ENCODE results near the gene RASGEF1C. TPM values are rescaled to one million over a fixed set of nuclear protein-coding genes. Genes with fewer than 3 reads are reported as not detected.

The RASGEF1C gene
- total RNA-seq, 4 donors from 2014 or later, result 0.58 to 4.0 (median 2.1) TPM

DNA sequence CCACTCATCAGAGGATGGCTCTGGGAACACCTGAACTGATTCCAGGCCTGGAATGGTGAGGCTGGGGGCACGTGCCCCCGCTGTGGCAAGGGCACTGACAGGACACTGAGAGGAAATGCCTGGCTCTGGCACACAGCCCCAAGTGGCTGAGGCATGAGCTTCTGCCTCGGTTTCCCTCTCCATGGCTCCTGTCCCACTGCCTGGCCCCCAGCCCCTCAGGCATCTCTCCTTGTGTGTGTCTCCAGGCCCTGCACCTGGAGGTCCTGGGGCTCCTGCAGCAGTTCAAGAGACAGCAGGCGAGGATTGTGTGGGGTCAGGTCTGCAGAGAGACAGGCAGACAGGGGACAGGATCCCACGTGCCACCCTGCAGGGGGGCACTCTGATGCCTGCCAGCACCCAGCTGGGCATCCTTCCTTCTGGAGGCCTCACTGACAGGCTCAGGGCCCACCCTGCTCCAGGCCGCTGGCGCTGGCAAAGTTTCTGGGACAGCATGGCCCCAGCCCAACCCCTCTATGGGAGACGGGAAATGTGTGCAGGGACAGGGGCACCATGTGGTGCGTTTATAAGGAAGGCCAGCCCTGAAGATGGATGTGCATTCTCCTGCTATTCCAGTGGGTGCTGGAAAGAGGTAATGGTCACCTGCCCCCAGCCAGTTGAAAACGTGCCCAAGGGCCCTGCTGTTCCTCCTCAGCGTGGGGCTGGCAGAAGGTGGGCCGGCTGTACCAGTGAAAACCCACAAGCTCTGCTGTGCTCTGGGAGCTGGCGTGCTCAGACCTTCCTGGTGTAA is 66.0 kb downstream of the RASGEF1C start:
- no peak overlapping the region for H3K27ac ChIP-seq
- TF ChIP-seq, protein P1, sequence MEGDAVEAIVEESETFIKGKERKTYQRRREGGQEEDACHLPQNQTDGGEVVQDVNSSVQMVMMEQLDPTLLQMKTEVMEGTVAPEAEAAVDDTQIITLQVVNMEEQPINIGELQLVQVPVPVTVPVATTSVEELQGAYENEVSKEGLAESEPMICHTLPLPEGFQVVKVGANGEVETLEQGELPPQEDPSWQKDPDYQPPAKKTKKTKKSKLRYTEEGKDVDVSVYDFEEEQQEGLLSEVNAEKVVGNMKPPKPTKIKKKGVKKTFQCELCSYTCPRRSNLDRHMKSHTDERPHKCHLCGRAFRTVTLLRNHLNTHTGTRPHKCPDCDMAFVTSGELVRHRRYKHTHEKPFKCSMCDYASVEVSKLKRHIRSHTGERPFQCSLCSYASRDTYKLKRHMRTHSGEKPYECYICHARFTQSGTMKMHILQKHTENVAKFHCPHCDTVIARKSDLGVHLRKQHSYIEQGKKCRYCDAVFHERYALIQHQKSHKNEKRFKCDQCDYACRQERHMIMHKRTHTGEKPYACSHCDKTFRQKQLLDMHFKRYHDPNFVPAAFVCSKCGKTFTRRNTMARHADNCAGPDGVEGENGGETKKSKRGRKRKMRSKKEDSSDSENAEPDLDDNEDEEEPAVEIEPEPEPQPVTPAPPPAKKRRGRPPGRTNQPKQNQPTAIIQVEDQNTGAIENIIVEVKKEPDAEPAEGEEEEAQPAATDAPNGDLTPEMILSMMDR (IDR thresholded peaks at IDR 0.05), result no peak
- no peak for TF ChIP-seq POLR2A (IDR thresholded peaks at IDR 0.05)
- WGBS, 2 donors, result 77 to 83% methylated on average over 11 to 12 of the region's 13 CpGs
- no peaks in the 10 kb centered on the region for H3K36me3 ChIP-seq
- no peak for DNase-seq
- no peaks in the 10 kb centered on the region for H3K27me3 ChIP-seq
- H3K4me3 ChIP-seq (replicated peaks in 1 of 3), result no peak overlapping the region
- H3K4me1 ChIP-seq, result no peaks in the 10 kb centered on the region
- intact Hi-C loops (cut with DNase I), result no loop called here
- no peaks in the 10 kb centered on the region for H3K9me3 ChIP-seq

DNA sequence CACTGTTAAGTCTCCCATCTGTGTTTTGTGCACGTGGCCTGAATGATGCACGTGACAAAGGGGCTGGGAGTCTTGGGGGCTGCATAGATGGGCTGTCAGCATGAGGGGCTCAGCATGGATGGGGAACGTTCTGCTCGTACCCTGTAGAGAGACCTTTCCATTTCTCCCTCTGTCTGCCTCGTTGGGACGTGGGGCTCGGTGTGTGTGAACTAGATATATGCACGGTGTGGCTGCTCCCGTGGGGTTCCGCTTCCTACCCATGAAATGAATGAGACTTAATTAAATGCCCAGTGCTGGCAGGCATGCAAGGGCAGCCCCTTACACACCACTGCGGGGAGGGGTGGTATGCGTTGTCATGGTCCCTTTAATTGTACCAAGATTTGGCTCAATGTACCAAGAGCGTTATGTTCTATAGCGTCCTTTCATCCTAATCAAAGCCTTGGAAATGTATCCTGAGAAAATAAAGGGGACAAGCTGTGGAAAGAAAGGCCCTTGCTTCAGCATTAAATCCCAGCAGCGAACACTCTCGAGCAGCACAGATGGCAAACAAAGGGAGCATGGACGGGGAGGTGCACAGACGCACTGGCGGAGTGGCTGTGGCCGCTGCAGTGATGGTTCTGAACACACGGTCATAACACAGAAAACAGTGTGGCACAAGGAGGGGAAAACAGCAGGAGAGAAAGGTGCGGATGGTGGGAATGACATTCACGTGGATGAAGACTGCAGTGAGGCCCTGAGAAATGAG is 66.8 kb downstream of the RASGEF1C start:
- DNase-seq, result no peak
- no peaks in the 10 kb centered on the region for H3K27me3 ChIP-seq
- WGBS, 2 donors, result 82 to 83% methylated on average over 23 of the region's 23 CpGs
- H3K27ac ChIP-seq, result no peak overlapping the region
- no peaks in the 10 kb centered on the region for H3K4me1 ChIP-seq
- TF ChIP-seq, protein P1 (IDR thresholded peaks at IDR 0.05), result no peak
- TF ChIP-seq POLR2A (IDR thresholded peaks at IDR 0.05), result no peak
- no peaks in the 10 kb centered on the region for H3K9me3 ChIP-seq
- H3K36me3 ChIP-seq, result no peaks in the 10 kb centered on the region
- intact Hi-C loops (cut with DNase I), result no loop called here
- no peak overlapping the region for H3K4me3 ChIP-seq (replicated peaks in 1 of 3)

DNA sequence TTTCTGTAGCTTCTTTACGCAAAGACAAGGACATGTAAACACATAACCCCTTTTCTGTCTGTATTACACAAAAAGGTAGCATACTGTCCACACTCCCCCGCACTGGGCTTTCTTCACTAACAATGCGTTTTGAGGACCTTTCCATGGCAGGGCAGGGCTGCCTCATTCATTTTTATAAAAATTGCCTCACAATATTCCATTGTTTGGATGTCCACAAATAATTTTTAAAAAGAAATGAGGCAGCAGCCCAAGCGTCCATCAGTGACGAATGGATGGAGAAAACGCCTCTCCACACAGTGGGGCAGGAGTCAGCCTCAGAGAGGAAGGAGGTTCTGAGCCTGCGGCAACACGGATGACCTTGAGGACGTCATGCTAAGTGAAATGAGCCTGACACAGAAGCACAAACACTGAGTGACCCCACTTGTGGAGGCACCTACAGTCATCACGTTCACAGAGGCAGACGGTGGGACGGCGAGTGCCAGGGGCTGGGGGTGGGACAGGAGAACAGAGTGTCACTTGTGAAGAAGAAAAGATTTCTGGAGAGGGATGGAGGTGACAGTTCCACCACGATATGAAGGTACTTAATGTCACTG is 67.8 kb downstream of the RASGEF1C start:
- 77 to 81% methylated on average over 14 of the region's 14 CpGs for WGBS, 2 donors
- intact Hi-C loops (cut with DNase I), result no loop called here
- Histone ChIP-seq H3K4me3 (replicated peaks in 1 of 3) (no peak overlapping the region), H3K27me3 (no peaks in the 10 kb centered on the region), H3K36me3 (no peaks in the 10 kb centered on the region), H3K4me1 (no peaks in the 10 kb centered on the region), H3K27ac (no peak overlapping the region), H3K9me3 (no peaks in the 10 kb centered on the region)
- no peak for DNase-seq
- TF ChIP-seq, protein P1 (IDR thresholded peaks at IDR 0.05), result no peak
- no peak for TF ChIP-seq POLR2A (IDR thresholded peaks at IDR 0.05)

DNA sequence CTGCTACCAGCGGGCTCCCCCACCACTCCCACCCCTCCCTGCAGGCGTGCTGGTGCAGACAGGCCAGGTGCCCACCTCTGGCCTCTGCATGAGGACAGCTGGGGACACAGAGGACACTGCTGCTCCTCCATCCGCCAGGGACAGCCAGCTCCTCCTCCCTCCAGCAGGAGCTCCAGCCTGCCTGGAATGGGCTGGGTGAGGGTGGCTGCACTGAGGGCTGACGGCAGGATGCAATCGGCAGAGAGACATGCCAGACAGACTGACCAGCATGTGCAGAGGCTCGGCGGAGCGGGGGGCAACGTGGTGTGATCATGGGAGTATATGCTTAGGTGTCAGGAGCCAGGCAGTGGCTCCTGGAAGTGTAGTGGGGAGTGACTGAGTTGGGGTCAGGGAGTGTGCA is 68.4 kb downstream of the RASGEF1C start:
- no peak overlapping the region for H3K27ac ChIP-seq
- no peaks in the 10 kb centered on the region for H3K9me3 ChIP-seq
- H3K4me1 ChIP-seq, result no peaks in the 10 kb centered on the region
- DNase-seq, result no peak
- H3K27me3 ChIP-seq, result no peaks in the 10 kb centered on the region
- 53 to 76% methylated on average over 7 to 9 of the region's 9 CpGs for WGBS, 2 donors
- intact Hi-C loops (cut with DNase I), result no loop called here
- H3K36me3 ChIP-seq, result no peaks in the 10 kb centered on the region
- no peak overlapping the region for H3K4me3 ChIP-seq (replicated peaks in 1 of 3)
- no peak for TF ChIP-seq POLR2A (IDR thresholded peaks at IDR 0.05)
- TF ChIP-seq, protein P1 (IDR thresholded peaks at IDR 0.05), result no peak
